HEK293T (cell line): ENCODE measurements around the gene CHRDL1.

ENCODE experiments used
- CTCF ChIA-PET: fragments of 350-600 bp; formaldehyde crosslinking; extraction: SDS; loops from one replicate; lab custom pipeline; 2021; ENCODE audit warnings: antibody characterized with exemption, inconsistent platforms; lab: Yijun Ruan, JAX
- POLR2A ChIA-PET: fragments of 350-600 bp; formaldehyde crosslinking; extraction: SDS; loops from one replicate; lab custom pipeline; 2020; ENCODE audit warnings: antibody characterized with exemption, inconsistent platforms; lab: Yijun Ruan, JAX
- DNase-seq: peaks from one replicate; pipeline ENCODE4 v3.0.0; 2012; ENCODE audit warnings: mixed read lengths; ENCODE audit errors: extremely low spot score
- ARNT ChIP-seq: fragments of 450-650 bp; IDR thresholded peaks from 2 replicates; pipeline ENCODE4 v1.6.1; 2017; ENCODE audit warnings: mild to moderate bottlenecking
- BHLHE40 ChIP-seq: fragments of 450-650 bp; IDR thresholded peaks from 2 replicates; pipeline ENCODE4 v1.6.1; 2016; ENCODE audit warnings: mild to moderate bottlenecking, moderate library complexity, borderline replicate concordance
- CTBP1 ChIP-seq: fragments of 450-650 bp; IDR thresholded peaks from 2 replicates; pipeline ENCODE4 v1.6.1; 2016; ENCODE audit warnings: borderline replicate concordance
- ELF4 ChIP-seq: fragments of 450-650 bp; IDR thresholded peaks from 2 replicates; pipeline ENCODE4 v1.6.1; 2017; ENCODE audit warnings: antibody characterized with exemption
- FOXA1 ChIP-seq: fragments of 450-650 bp; IDR thresholded peaks from 2 replicates; pipeline ENCODE4 v1.6.1; 2016; ENCODE audit warnings: mild to moderate bottlenecking
- FOXK2 ChIP-seq: fragments of 450-650 bp; IDR thresholded peaks from 2 replicates; pipeline ENCODE4 v1.6.1; 2016; ENCODE audit warnings: mild to moderate bottlenecking
- FOXM1 ChIP-seq: fragments of 450-650 bp; IDR thresholded peaks from 2 replicates; pipeline ENCODE4 v1.6.1; 2017; ENCODE audit warnings: mild to moderate bottlenecking, borderline replicate concordance
- HDGF ChIP-seq: fragments of 450-650 bp; IDR thresholded peaks from 2 replicates; pipeline ENCODE4 v1.6.1; 2017; ENCODE audit warnings: antibody characterized with exemption, borderline replicate concordance
- L3MBTL2 ChIP-seq: fragments of 450-650 bp; conservative IDR thresholded peaks from 2 replicates; pipeline ENCODE4 v1.6.1; 2016; ENCODE audit warnings: mild to moderate bottlenecking
- LEF1 ChIP-seq: fragments of 450-650 bp; IDR thresholded peaks from 2 replicates; pipeline ENCODE4 v1.6.1; 2017; ENCODE audit warnings: mild to moderate bottlenecking, borderline replicate concordance
- NFRKB ChIP-seq: fragments of 450-650 bp; IDR thresholded peaks from 2 replicates; pipeline ENCODE4 v1.6.1; 2016; ENCODE audit warnings: mild to moderate bottlenecking, moderate library complexity
- SP1 ChIP-seq: fragments of 450-650 bp; IDR thresholded peaks from 2 replicates; pipeline ENCODE4 v1.6.1; 2017
- SUZ12 ChIP-seq: fragments of 450-650 bp; IDR thresholded peaks from 2 replicates; pipeline ENCODE4 v1.6.1; 2016; ENCODE audit warnings: mild to moderate bottlenecking
- TARDBP ChIP-seq: fragments of 450-650 bp; IDR thresholded peaks from 2 replicates; pipeline ENCODE4 v1.6.1; 2016
- ZNF384 ChIP-seq: fragments of 450-650 bp; IDR thresholded peaks from 2 replicates; pipeline ENCODE4 v1.6.1; 2016
- TF ChIP-seq, protein P1 (sequence below): fragments of 450-650 bp; IDR thresholded peaks from 2 replicates; pipeline ENCODE4 v1.6.1; 2016

CHRDL1 gene

DNA sequence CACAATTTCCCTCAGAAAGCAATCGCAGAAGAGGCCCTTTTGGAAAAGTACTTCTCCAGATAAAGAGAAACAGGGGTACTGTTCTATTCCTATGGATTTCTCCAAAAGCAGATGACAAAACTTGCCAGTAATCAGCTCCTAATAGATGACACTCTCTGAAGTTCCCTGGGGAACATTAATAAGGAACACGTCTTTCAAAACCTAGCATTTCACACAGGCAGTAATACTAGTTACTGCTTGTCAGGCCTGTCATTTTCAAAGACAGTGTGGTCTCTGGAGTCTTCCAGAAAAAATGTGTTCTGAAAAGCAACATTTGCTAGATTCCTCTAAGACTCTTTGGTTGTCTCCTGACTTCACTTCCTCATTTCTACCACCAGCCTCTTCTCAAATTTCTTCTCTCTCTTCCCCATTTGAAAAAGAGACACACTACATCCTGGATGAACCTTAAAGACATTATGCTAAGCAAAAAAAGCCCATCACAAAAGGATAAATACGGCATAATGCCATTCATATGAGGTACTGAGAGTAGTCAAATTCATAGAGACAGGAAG is 47.3 kb downstream of the CHRDL1 start:
- TF ChIP-seq FOXK2 (no peak), ARNT (no peak), LEF1 (no peak), CTBP1 (no peak), SP1 (no peak)
- CTCF ChIA-PET = no interaction called here
- DNase-seq = no peak
- POLR2A ChIA-PET = no interaction called here

DNA sequence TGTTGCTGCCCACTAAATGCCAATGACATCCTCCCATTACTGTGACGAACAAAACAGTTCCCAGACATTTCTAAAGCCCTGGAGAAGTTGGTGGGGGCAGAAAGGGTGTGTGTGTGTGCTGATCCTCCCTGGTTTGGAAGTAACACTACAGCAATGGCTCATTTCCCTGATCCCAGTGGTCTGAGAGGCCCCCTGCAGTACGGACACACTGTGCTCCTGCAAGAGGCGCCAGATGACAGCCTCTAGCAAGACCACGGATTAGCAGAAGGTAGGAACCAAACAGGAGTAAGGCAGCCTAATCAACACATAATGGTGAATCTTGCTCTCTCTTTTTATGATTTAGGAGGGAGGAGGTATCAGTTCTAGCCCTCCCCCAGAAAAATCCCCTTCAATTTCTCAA is 49.6 kb downstream of the CHRDL1 start:
- no peak for TF ChIP-seq FOXK2
- no peak for TF ChIP-seq HDGF
- no peak for TF ChIP-seq LEF1
- no peak for TF ChIP-seq SUZ12
- no peak for TF ChIP-seq TARDBP
- no peak for TF ChIP-seq NFRKB
- no peak for TF ChIP-seq L3MBTL2
- no peak for TF ChIP-seq ZNF384
- TF ChIP-seq ARNT = no peak
- no peak for TF ChIP-seq ELF4
- TF ChIP-seq, protein P1, sequence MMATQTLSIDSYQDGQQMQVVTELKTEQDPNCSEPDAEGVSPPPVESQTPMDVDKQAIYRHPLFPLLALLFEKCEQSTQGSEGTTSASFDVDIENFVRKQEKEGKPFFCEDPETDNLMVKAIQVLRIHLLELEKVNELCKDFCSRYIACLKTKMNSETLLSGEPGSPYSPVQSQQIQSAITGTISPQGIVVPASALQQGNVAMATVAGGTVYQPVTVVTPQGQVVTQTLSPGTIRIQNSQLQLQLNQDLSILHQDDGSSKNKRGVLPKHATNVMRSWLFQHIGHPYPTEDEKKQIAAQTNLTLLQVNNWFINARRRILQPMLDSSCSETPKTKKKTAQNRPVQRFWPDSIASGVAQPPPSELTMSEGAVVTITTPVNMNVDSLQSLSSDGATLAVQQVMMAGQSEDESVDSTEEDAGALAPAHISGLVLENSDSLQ = no peak
- TF ChIP-seq BHLHE40 = no peak
- TF ChIP-seq FOXA1 = no peak
- no peak for TF ChIP-seq SP1
- ChIA-PET POLR2A (no interaction called here), CTCF (no interaction called here)
- no peak for DNase-seq

DNA sequence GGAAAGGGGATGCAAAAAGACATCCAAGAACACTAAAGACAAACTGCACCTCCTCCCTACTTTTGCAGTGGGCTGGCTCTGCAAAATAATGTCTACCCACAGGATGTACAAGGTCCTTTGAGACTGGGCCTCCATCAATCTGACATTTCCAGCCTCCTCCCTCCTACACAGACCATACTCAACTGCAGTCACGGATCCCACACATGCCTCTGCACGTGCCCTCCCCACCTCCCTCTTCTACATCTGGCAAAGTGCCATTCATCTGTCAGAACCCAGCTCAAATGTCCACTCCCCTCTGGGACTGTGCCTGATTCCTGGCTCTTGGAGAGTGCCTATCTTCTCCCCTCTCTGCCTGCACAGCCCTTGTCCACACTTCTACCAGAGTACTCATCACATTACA is 50.3 kb downstream of the CHRDL1 start:
- TF ChIP-seq FOXM1 (no peak), FOXA1 (no peak), TARDBP (no peak), NFRKB (no peak), SUZ12 (no peak), SP1 (no peak), CTBP1 (no peak)
- TF ChIP-seq, protein P1 = no peak
- no peak for DNase-seq
- ChIA-PET POLR2A (no interaction called here), CTCF (no interaction called here)

DNA sequence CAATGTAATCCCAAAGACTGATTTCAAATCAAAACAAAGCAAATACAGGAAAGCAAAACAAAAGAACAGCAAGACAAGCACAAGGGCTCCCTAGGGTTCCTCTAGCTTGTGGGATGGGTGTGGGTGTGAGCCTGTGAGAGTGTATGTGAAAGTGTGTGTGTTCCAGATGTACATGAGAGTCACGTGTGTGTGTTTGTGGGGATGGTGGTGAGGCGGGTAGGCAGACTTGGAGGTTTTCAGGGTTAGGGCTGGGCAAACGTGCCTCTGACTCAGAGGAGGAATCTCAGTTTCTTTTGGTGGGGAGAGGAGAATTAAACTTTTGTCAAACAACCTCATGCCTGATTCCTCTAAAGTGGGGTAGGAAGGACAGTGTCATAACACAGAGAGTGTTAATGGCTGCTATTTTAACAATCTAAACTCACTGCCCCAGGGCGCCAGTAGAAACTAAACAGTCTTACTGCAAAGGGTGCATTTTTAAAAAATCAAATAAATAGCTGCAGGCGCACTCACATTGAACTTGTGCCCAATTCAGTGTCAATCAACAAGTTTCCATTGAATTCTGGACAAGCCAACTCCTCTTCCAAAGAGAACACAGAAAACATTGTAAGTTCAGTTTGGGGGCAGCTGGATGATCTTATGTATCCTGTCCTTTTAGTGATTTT is 51.8 kb downstream of the CHRDL1 start:
- no peak for DNase-seq
- no peak for TF ChIP-seq ELF4
- no peak for TF ChIP-seq LEF1
- TF ChIP-seq, protein P1 = no peak
- CTCF ChIA-PET = no interaction called here
- POLR2A ChIA-PET = no interaction called here

DNA sequence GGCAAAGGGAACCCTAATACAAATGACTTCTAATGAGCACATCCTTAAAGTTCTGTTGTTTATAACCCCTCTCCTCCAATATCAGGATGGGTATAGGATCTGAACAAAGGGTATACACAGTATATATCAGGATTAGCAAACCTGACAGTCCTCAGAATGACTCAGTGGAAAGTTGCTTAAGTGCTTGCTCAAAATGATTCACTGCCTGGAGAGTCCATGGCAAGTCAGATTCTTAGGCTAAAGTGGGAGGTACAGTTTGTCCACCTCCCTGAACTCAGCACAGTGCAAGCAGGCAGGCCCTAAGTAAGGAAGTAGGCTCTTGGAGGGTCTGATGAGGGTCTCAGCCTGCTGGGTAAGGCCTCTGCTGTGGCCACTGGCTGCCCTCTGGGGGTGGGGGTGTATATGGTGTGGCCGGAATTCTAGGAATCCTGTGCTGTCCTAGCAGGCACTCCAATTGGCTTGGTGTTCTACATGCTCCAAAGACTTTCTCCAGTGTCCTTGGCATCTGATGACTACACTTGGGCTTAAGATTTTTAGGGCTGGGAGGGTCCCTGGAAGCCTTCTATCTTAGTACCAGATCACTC is 54.3 kb downstream of the CHRDL1 start:
- DNase-seq = no peak
- POLR2A ChIA-PET = no interaction called here
- CTCF ChIA-PET = no interaction called here
- TF ChIP-seq ELF4 (no peak), HDGF (no peak), ZNF384 (no peak), FOXK2 (no peak), ARNT (no peak), BHLHE40 (no peak)

DNA sequence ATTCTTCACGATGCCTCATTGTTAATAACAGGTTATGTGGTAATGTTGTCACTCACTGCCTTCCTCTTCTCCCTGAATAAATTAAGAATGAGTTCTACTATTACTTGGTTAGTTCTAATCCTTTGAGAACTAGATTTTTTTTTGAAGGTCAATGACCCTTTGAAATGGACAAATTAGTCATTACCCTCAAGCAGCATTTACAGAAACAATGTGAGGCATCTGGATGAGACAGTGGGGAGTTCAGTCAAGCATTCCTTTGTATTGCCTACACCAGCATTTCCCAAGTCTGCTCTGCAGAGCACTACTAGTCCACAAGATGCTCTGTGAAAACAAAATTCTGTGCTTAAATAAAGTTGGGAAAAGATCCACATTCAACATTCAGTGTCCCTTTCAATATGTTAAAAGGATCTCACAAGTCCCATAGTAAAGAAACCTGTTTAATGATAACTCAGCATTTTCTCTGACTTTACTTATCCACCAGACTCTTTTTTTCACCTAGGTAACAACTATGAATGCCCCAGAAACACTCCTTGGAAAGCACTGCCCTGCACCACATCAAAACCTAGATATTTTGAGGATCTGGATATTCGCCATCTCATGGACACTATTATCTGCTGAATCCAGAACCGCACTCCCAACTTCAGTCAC is 60.6 kb downstream of the CHRDL1 start:
- ChIA-PET POLR2A (no interaction called here), CTCF (no interaction called here)
- no peak for DNase-seq
- TF ChIP-seq ZNF384 (no peak), SUZ12 (no peak), FOXM1 (no peak), ELF4 (no peak), NFRKB (no peak)

DNA sequence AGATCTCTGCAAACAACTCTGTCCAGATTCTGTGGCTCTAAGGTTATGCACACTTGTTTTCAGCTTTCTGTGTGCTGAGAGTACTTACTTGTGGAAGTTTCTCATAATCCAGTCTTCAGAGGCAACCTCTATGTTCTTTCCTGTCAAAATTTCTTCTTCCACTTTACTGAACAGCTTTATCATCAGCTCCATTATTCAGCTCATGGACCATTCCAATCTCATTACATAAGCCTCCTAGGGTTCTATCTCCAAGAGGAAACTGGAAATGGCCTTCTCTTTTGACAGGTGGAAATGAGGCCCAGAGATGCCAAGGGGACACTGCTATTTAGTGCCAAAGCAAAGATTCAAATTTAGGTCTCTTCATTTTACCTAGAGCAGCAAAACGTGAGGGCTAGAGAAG is 61.3 kb downstream of the CHRDL1 start:
- ChIA-PET CTCF (no interaction called here), POLR2A (no interaction called here)
- no peak for DNase-seq
- TF ChIP-seq ZNF384 (no peak), HDGF (no peak), CTBP1 (no peak), BHLHE40 (no peak), FOXK2 (no peak), SUZ12 (no peak), TARDBP (no peak)
- TF ChIP-seq, protein P1 = no peak
